ENCODE results near the gene GABARAP. TPM values are rescaled to one million over a fixed set of nuclear protein-coding genes. Genes with fewer than 3 reads are reported as not detected.
A peak's percentile ranks its signal among the peaks of the same experiment; 100 is the strongest.

GABARAP gene
- total and polyA plus RNA-seq, 10 of the 15 experiments (the other 5 are each of a cell fraction or from before 2014, with no cell fraction given): 134 to 613 (median 285) TPM

DNA sequence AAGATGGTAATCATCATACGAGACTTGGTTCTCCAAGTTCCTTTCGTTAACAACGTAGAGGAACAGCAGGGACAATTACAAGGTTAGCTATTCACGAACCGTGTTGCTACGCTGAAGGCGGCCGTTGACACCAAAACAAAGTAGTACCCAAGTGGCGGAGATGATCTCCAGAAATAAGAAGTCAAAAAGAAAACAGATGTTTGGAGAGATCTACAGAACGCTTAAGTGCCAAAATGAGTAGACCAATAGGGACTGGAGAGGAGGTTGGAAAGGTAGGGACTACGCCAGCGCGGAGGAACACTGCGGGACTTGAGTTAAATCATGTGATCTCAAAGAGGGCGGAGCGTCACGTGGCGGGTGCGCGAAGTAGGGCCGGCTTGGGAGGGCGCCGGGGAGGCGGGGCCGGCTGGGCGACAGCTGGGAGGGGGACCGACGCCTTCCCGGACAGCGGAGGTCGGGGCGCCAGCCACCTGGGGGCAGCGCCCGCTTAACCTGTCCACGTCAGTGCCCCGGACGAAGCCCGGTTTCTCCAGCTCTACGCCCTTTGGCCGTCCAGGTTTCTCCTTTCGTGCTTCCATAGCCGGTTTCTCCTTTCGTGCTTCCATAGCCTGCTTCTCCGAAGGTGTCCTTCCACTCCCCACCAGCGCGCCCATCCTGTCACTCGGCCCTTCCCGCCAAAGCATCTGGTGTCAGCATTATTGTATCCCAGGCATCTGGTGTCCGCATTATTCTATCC lies 636 bp upstream of the GABARAP start (continued):
- TF ChIP-seq EGR1 (IDR thresholded peaks at IDR 0.05; ENCODE audit: borderline replicate concordance in 1 of 2, low read depth in 2 of 2, low read length in 2 of 2): peak in 1 of 2 experiments; percentile 67; a peak in 1 of 3 replicates
- TF ChIP-seq ESRRA (IDR thresholded peaks at IDR 0.05; ENCODE audit: low read length): no peak
- peak; percentile 78 for TF ChIP-seq BACH1 (IDR thresholded peaks at IDR 0.05; ENCODE audit: borderline replicate concordance)
- TF ChIP-seq, protein P1, sequence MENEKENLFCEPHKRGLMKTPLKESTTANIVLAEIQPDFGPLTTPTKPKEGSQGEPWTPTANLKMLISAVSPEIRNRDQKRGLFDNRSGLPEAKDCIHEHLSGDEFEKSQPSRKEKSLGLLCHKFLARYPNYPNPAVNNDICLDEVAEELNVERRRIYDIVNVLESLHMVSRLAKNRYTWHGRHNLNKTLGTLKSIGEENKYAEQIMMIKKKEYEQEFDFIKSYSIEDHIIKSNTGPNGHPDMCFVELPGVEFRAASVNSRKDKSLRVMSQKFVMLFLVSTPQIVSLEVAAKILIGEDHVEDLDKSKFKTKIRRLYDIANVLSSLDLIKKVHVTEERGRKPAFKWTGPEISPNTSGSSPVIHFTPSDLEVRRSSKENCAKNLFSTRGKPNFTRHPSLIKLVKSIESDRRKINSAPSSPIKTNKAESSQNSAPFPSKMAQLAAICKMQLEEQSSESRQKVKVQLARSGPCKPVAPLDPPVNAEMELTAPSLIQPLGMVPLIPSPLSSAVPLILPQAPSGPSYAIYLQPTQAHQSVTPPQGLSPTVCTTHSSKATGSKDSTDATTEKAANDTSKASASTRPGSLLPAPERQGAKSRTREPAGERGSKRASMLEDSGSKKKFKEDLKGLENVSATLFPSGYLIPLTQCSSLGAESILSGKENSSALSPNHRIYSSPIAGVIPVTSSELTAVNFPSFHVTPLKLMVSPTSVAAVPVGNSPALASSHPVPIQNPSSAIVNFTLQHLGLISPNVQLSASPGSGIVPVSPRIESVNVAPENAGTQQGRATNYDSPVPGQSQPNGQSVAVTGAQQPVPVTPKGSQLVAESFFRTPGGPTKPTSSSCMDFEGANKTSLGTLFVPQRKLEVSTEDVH (IDR thresholded peaks at IDR 0.05; ENCODE audit: low read depth, partially characterized antibody): peak; percentile 96
- TF ChIP-seq CBX5 (IDR thresholded peaks at IDR 0.05; ENCODE audit: low read depth): no peak
- TF ChIP-seq TAF1 (IDR thresholded peaks at IDR 0.05; ENCODE audit: borderline replicate concordance, low read depth, low read length): no peak
- no peak for TF ChIP-seq MYB (IDR thresholded peaks at IDR 0.05; ENCODE audit: borderline replicate concordance, low read depth, low read length)
- peak; percentile 55; the same call in 1 of the 2 replicates for TF ChIP-seq DPF2 (IDR thresholded peaks at IDR 0.05)
- peak; percentile 65 for TF ChIP-seq MYC (IDR thresholded peaks at IDR 0.05; ENCODE audit: insufficient read depth, insufficient read length, insufficient replicate concordance, low read length, severe bottlenecking)
- TF ChIP-seq ZNF622 (IDR thresholded peaks at IDR 0.05): no peak
- peak; percentile 47; the same call in 1 of the 2 replicates for TF ChIP-seq NR2F1 (conservative IDR thresholded peaks at IDR 0.05)
- TF ChIP-seq, protein P2, sequence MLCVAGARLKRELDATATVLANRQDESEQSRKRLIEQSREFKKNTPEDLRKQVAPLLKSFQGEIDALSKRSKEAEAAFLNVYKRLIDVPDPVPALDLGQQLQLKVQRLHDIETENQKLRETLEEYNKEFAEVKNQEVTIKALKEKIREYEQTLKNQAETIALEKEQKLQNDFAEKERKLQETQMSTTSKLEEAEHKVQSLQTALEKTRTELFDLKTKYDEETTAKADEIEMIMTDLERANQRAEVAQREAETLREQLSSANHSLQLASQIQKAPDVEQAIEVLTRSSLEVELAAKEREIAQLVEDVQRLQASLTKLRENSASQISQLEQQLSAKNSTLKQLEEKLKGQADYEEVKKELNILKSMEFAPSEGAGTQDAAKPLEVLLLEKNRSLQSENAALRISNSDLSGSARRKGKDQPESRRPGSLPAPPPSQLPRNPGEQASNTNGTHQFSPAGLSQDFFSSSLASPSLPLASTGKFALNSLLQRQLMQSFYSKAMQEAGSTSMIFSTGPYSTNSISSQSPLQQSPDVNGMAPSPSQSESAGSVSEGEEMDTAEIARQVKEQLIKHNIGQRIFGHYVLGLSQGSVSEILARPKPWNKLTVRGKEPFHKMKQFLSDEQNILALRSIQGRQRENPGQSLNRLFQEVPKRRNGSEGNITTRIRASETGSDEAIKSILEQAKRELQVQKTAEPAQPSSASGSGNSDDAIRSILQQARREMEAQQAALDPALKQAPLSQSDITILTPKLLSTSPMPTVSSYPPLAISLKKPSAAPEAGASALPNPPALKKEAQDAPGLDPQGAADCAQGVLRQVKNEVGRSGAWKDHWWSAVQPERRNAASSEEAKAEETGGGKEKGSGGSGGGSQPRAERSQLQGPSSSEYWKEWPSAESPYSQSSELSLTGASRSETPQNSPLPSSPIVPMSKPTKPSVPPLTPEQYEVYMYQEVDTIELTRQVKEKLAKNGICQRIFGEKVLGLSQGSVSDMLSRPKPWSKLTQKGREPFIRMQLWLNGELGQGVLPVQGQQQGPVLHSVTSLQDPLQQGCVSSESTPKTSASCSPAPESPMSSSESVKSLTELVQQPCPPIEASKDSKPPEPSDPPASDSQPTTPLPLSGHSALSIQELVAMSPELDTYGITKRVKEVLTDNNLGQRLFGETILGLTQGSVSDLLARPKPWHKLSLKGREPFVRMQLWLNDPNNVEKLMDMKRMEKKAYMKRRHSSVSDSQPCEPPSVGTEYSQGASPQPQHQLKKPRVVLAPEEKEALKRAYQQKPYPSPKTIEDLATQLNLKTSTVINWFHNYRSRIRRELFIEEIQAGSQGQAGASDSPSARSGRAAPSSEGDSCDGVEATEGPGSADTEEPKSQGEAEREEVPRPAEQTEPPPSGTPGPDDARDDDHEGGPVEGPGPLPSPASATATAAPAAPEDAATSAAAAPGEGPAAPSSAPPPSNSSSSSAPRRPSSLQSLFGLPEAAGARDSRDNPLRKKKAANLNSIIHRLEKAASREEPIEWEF (IDR thresholded peaks at IDR 0.05; ENCODE audit: insufficient replicate concordance, low read depth, low read length): no peak
- TF ChIP-seq PAX5 (IDR thresholded peaks at IDR 0.05; ENCODE audit: borderline replicate concordance, low read depth, low read length): peak; percentile 55; the same call in 1 of the 2 replicates
- TF ChIP-seq SMAD5 (IDR thresholded peaks at IDR 0.05; ENCODE audit: low read depth): no peak
- no peak for TF ChIP-seq BMI1 (IDR thresholded peaks at IDR 0.05; ENCODE audit: borderline replicate concordance)
- TF ChIP-seq MXI1 (IDR thresholded peaks at IDR 0.05; ENCODE audit: low read depth, low read length): no peak
- TF ChIP-seq NR2C1 (IDR thresholded peaks at IDR 0.05): peak; percentile 60
- TF ChIP-seq NFIC (IDR thresholded peaks at IDR 0.05; ENCODE audit: low read depth, low read length): peak; percentile 80; the same call in 1 of the 2 replicates
- TF ChIP-seq NRF1 (conservative IDR thresholded peaks at IDR 0.05; ENCODE audit: low read depth, low read length): no peak
- TF ChIP-seq RB1 (IDR thresholded peaks at IDR 0.05; ENCODE audit: borderline replicate concordance): peak; percentile 93; the same call in 1 of the 2 replicates

Measured in GM12878 (cell line).